ENCODE results near the gene CAV3. TPM values are rescaled to one million over a fixed set of nuclear protein-coding genes. Genes with fewer than 3 reads are reported as not detected.

CAV3 gene
- total RNA-seq, 1 experiment from 2014 or later: not detected

GRCh38 chr3:8793242-8793641, 59.6 kb downstream of the CAV3 start:
- ChIA-PET POLR2A (ENCODE audit: unreplicated experiment) (no interaction called here), CTCF (no interaction called here)
- no peaks in the 10 kb centered on the region for H4K20me1 ChIP-seq (ENCODE audit: low read length)
- intact Hi-C loops (cut with micrococcal nuclease): no loop called here
- peak; percentile 79 for ATAC-seq
- H3K9me3 ChIP-seq (ENCODE audit: low read length): no peaks in the 10 kb centered on the region
- no peaks in the 10 kb centered on the region for H3K9me2 ChIP-seq (replicated peaks; ENCODE audit: low read length)
- peak; percentile 70 for DNase-seq
- H3K4me2 ChIP-seq (ENCODE audit: low read length): no peak overlapping the region
- no peak overlapping the region for H3K4me3 ChIP-seq (ENCODE audit: low read length)
- no TSS peak for BruUV-seq (replicated peaks)
- 0 out of 2 replicates have a peak overlapping the region, but pooled peaks have one; percentile 20 for H2AFZ ChIP-seq (ENCODE audit: low read length)
- H3K9ac ChIP-seq (ENCODE audit: low read length): no peak overlapping the region
- H3K79me2 ChIP-seq (ENCODE audit: low read length): no peaks in the 10 kb centered on the region
- no peaks in the 10 kb centered on the region for H3K36me3 ChIP-seq (ENCODE audit: low read depth, low read length)
- TF ChIP-seq EZH2 (IDR thresholded peaks at IDR 0.05; ENCODE audit: low read length, unreplicated experiment) (no peak), EZH2phosphoT487 (IDR thresholded peaks at IDR 0.05; ENCODE audit: borderline replicate concordance, low read length) (no peak), CTCF (conservative IDR thresholded peaks at IDR 0.05; ENCODE audit: low read depth, low read length) (no peak)
- H3F3A ChIP-seq (ENCODE audit: low read length, unreplicated experiment): no peaks in the 10 kb centered on the region
- H3K4me1 ChIP-seq (ENCODE audit: insufficient read depth, low read length): peaks cover 3% of the 10 kb centered on the region; the same call in 1 of the 2 replicates
- no peak overlapping the region for H3K27ac ChIP-seq (ENCODE audit: low read length)
- H3K27me3 ChIP-seq (ENCODE audit: low read length): no peaks in the 10 kb centered on the region

GRCh38 chr3:8794247-8794646, 60.6 kb downstream of the CAV3 start:
- H3K4me1 ChIP-seq (ENCODE audit: insufficient read depth, low read length): peaks cover 3% of the 10 kb centered on the region; the same call in 1 of the 2 replicates
- H3F3A ChIP-seq (ENCODE audit: low read length, unreplicated experiment): no peaks in the 10 kb centered on the region
- no peak overlapping the region for H3K4me3 ChIP-seq (ENCODE audit: low read length)
- no peaks in the 10 kb centered on the region for H3K9me3 ChIP-seq (ENCODE audit: low read length)
- H3K9me2 ChIP-seq (replicated peaks; ENCODE audit: low read length): no peaks in the 10 kb centered on the region
- DNase-seq: no peak
- intact Hi-C loops (cut with micrococcal nuclease): no loop called here
- H3K79me2 ChIP-seq (ENCODE audit: low read length): no peaks in the 10 kb centered on the region
- TF ChIP-seq EZH2phosphoT487 (IDR thresholded peaks at IDR 0.05; ENCODE audit: borderline replicate concordance, low read length) (no peak), EZH2 (IDR thresholded peaks at IDR 0.05; ENCODE audit: low read length, unreplicated experiment) (no peak)
- H3K4me2 ChIP-seq (ENCODE audit: low read length): no peak overlapping the region
- no TSS peak for BruUV-seq (replicated peaks)
- POLR2A ChIA-PET (ENCODE audit: unreplicated experiment): no interaction called here
- CTCF ChIA-PET: no interaction called here
- H3K27ac ChIP-seq (ENCODE audit: low read length): no peak overlapping the region
- H3K36me3 ChIP-seq (ENCODE audit: low read depth, low read length): no peaks in the 10 kb centered on the region
- no peak for ATAC-seq
- no peak overlapping the region for H2AFZ ChIP-seq (ENCODE audit: low read length)
- no peaks in the 10 kb centered on the region for H3K27me3 ChIP-seq (ENCODE audit: low read length)
- H4K20me1 ChIP-seq (ENCODE audit: low read length): no peaks in the 10 kb centered on the region
- H3K9ac ChIP-seq (ENCODE audit: low read length): no peak overlapping the region

Other genes starting within 250 kb of the CAV3 start
- gene LMCD1, start 232.0 kb upstream of the CAV3 start, total RNA-seq (2014; rRNA removed): 8.2 and 9.1 TPM in 2 replicates
- 0.44 TPM in 1 of 2 replicates, not detected in the other for gene SSUH2, start 89.0 kb upstream of the CAV3 start, total RNA-seq (2014; rRNA removed)
- 21.5 and 23.1 TPM in 2 replicates for gene OXTR, start 35.8 kb downstream of the CAV3 start, total RNA-seq (2014; rRNA removed)
- 22.8 and 46.6 TPM in 2 replicates for gene RAD18, start 229.7 kb downstream of the CAV3 start, total RNA-seq (2014; rRNA removed)